ENCODE data around the gene DTHD1. TPM values are rescaled to one million over a fixed set of nuclear protein-coding genes. Genes with fewer than 3 reads are reported as not detected.

DTHD1 gene
- total and polyA plus RNA-seq, 4 donors, result 0.06 to 0.42 (median 0.07) TPM; not detected in 1

DNA sequence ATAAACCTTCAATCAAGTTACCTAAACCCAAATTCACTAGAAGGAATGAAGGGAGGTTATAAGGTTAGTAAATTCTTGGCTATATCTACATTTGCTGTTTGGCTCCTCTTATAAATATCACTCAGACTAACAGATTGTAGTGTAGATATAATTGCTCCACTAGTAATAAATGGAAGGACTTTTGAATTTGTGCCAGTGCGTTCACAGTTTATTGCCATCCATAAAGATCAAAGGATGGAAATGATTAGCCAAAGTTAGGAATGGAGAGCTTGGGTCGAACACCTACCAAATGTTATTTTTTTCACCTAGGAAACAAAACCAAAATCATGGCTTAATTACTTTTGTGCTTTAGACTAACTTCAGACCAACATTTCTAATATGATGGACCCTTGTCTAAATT lies 9.2 kb downstream of the DTHD1 start (continued):
- TF ChIP-seq EGR1 (IDR thresholded peaks at IDR 0.05; ENCODE audit: low read depth in 2 of 2), result no peak
- TF ChIP-seq, protein P1, sequence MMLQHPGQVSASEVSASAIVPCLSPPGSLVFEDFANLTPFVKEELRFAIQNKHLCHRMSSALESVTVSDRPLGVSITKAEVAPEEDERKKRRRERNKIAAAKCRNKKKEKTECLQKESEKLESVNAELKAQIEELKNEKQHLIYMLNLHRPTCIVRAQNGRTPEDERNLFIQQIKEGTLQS (IDR thresholded peaks at IDR 0.05), result no peak

GRCh38 chr4:36292556-36293188 lies 11.3 kb downstream of the DTHD1 start:
- 82% methylated on average over 7 of the region's 7 CpGs for WGBS
- H3K27ac ChIP-seq (ENCODE audit: low read depth in 1 of 2, low read length in 2 of 2), result no peak overlapping the region
- no peak overlapping the region for H3K4me3 ChIP-seq (ENCODE audit: low read depth in 1 of 3, low read length in 3 of 3)
- no peaks in the 10 kb centered on the region for H3K36me3 ChIP-seq (ENCODE audit: control insufficient read depth in 4 of 4, insufficient read depth in 3 of 4, low read depth in 1 of 4, low read length in 3 of 4)
- H3K9ac ChIP-seq (ENCODE audit: low read depth in 1 of 2, low read length in 2 of 2), result no peak overlapping the region
- no peaks in the 10 kb centered on the region for H3K9me3 ChIP-seq (ENCODE audit: control insufficient read depth in 4 of 4, low read length in 3 of 4)
- peaks cover 0 to 4% (median 0%) of the 10 kb centered on the region in 4 donors for H3K4me1 ChIP-seq (ENCODE audit: control insufficient read depth in 4 of 4, insufficient read depth in 4 of 4, low read length in 3 of 4)
- H3K27me3 ChIP-seq (ENCODE audit: control insufficient read depth in 4 of 4, insufficient read depth in 4 of 4, low read length in 3 of 4), result no peaks in the 10 kb centered on the region
- DNase-seq (ENCODE audit: low spot score), result no peak
- TF ChIP-seq SP1 (IDR thresholded peaks at IDR 0.05) (no peak), NR2F2 (IDR thresholded peaks at IDR 0.05) (no peak), GABPA (IDR thresholded peaks at IDR 0.05 in 1 of 2, conservative IDR thresholded peaks at IDR 0.05 in 1 of 2) (no peak), HNF4A (conservative IDR thresholded peaks at IDR 0.05) (no peak), RXRA (IDR thresholded peaks at IDR 0.05) (no peak), YY1 (IDR thresholded peaks at IDR 0.05) (no peak), MAX (IDR thresholded peaks at IDR 0.05) (no peak), FOXA1 (IDR thresholded peaks at IDR 0.05) (no peak), FOXA2 (IDR thresholded peaks at IDR 0.05) (no peak), EGR1 (IDR thresholded peaks at IDR 0.05; ENCODE audit: low read depth in 2 of 2) (no peak), TAF1 (conservative IDR thresholded peaks at IDR 0.05) (no peak), RAD21 (IDR thresholded peaks at IDR 0.05) (no peak)
- TF ChIP-seq, protein P2, sequence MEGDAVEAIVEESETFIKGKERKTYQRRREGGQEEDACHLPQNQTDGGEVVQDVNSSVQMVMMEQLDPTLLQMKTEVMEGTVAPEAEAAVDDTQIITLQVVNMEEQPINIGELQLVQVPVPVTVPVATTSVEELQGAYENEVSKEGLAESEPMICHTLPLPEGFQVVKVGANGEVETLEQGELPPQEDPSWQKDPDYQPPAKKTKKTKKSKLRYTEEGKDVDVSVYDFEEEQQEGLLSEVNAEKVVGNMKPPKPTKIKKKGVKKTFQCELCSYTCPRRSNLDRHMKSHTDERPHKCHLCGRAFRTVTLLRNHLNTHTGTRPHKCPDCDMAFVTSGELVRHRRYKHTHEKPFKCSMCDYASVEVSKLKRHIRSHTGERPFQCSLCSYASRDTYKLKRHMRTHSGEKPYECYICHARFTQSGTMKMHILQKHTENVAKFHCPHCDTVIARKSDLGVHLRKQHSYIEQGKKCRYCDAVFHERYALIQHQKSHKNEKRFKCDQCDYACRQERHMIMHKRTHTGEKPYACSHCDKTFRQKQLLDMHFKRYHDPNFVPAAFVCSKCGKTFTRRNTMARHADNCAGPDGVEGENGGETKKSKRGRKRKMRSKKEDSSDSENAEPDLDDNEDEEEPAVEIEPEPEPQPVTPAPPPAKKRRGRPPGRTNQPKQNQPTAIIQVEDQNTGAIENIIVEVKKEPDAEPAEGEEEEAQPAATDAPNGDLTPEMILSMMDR (IDR thresholded peaks at IDR 0.05; ENCODE audit: low read depth, low read length, missing input control), result no peak
- TF ChIP-seq, protein P1 (IDR thresholded peaks at IDR 0.05), result no peak
- TF ChIP-seq, protein P3, sequence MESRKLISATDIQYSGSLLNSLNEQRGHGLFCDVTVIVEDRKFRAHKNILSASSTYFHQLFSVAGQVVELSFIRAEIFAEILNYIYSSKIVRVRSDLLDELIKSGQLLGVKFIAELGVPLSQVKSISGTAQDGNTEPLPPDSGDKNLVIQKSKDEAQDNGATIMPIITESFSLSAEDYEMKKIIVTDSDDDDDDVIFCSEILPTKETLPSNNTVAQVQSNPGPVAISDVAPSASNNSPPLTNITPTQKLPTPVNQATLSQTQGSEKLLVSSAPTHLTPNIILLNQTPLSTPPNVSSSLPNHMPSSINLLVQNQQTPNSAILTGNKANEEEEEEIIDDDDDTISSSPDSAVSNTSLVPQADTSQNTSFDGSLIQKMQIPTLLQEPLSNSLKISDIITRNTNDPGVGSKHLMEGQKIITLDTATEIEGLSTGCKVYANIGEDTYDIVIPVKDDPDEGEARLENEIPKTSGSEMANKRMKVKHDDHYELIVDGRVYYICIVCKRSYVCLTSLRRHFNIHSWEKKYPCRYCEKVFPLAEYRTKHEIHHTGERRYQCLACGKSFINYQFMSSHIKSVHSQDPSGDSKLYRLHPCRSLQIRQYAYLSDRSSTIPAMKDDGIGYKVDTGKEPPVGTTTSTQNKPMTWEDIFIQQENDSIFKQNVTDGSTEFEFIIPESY (IDR thresholded peaks at IDR 0.05), result no peak
- TF ChIP-seq, protein P4, sequence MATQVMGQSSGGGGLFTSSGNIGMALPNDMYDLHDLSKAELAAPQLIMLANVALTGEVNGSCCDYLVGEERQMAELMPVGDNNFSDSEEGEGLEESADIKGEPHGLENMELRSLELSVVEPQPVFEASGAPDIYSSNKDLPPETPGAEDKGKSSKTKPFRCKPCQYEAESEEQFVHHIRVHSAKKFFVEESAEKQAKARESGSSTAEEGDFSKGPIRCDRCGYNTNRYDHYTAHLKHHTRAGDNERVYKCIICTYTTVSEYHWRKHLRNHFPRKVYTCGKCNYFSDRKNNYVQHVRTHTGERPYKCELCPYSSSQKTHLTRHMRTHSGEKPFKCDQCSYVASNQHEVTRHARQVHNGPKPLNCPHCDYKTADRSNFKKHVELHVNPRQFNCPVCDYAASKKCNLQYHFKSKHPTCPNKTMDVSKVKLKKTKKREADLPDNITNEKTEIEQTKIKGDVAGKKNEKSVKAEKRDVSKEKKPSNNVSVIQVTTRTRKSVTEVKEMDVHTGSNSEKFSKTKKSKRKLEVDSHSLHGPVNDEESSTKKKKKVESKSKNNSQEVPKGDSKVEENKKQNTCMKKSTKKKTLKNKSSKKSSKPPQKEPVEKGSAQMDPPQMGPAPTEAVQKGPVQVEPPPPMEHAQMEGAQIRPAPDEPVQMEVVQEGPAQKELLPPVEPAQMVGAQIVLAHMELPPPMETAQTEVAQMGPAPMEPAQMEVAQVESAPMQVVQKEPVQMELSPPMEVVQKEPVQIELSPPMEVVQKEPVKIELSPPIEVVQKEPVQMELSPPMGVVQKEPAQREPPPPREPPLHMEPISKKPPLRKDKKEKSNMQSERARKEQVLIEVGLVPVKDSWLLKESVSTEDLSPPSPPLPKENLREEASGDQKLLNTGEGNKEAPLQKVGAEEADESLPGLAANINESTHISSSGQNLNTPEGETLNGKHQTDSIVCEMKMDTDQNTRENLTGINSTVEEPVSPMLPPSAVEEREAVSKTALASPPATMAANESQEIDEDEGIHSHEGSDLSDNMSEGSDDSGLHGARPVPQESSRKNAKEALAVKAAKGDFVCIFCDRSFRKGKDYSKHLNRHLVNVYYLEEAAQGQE (IDR thresholded peaks at IDR 0.05), result no peak

All from liver (tissue), 9 donors.